ENCODE results near the gene FBXL20. TPM values are rescaled to one million over a fixed set of nuclear protein-coding genes. Genes with fewer than 3 reads are reported as not detected.

Gene FBXL20
- total and polyA plus RNA-seq, 10 of the 15 experiments (the other 5 are each of a cell fraction or from before 2014, with no cell fraction given), result 1.2 to 8.3 (median 4.4) TPM

DNA sequence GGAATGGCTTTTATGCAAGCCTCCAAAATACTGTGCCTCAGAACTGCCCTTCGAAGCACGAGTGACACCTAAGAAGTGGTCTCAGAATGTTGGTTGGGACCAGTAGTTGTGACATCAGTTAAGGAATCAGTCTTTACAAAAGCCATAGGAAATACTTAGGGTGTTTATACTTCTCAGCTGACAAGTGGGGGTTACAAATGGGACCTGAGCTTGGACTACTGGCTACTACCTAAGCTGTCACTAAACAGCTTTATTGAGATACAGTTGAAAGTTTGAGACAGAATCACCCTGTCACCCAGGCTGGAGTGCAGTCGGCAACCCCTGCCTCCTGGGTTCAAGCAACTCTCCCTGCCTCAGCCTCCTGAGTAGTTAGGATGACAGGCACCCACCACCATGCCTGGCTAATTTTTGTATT is 196.3 kb downstream of the FBXL20 start (continued):
- TF ChIP-seq, protein P1, sequence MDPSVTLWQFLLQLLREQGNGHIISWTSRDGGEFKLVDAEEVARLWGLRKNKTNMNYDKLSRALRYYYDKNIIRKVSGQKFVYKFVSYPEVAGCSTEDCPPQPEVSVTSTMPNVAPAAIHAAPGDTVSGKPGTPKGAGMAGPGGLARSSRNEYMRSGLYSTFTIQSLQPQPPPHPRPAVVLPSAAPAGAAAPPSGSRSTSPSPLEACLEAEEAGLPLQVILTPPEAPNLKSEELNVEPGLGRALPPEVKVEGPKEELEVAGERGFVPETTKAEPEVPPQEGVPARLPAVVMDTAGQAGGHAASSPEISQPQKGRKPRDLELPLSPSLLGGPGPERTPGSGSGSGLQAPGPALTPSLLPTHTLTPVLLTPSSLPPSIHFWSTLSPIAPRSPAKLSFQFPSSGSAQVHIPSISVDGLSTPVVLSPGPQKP (IDR thresholded peaks at IDR 0.05; ENCODE audit: low read depth, low read length), result no peak
- TF ChIP-seq MTA2 (IDR thresholded peaks at IDR 0.05; ENCODE audit: low read depth) (no peak), ZBED1 (IDR thresholded peaks at IDR 0.05; ENCODE audit: borderline replicate concordance) (peak; percentile 19; the same call in 1 of the 2 replicates), ESRRA (IDR thresholded peaks at IDR 0.05; ENCODE audit: low read length) (no peak), IRF4 (IDR thresholded peaks at IDR 0.05; ENCODE audit: low read depth, low read length) (no peak), NBN (IDR thresholded peaks at IDR 0.05) (no peak), BMI1 (IDR thresholded peaks at IDR 0.05; ENCODE audit: borderline replicate concordance) (no peak), SMAD5 (IDR thresholded peaks at IDR 0.05; ENCODE audit: low read depth) (peak; percentile 61; the same call in 1 of the 2 replicates)
- TF ChIP-seq, protein P2, sequence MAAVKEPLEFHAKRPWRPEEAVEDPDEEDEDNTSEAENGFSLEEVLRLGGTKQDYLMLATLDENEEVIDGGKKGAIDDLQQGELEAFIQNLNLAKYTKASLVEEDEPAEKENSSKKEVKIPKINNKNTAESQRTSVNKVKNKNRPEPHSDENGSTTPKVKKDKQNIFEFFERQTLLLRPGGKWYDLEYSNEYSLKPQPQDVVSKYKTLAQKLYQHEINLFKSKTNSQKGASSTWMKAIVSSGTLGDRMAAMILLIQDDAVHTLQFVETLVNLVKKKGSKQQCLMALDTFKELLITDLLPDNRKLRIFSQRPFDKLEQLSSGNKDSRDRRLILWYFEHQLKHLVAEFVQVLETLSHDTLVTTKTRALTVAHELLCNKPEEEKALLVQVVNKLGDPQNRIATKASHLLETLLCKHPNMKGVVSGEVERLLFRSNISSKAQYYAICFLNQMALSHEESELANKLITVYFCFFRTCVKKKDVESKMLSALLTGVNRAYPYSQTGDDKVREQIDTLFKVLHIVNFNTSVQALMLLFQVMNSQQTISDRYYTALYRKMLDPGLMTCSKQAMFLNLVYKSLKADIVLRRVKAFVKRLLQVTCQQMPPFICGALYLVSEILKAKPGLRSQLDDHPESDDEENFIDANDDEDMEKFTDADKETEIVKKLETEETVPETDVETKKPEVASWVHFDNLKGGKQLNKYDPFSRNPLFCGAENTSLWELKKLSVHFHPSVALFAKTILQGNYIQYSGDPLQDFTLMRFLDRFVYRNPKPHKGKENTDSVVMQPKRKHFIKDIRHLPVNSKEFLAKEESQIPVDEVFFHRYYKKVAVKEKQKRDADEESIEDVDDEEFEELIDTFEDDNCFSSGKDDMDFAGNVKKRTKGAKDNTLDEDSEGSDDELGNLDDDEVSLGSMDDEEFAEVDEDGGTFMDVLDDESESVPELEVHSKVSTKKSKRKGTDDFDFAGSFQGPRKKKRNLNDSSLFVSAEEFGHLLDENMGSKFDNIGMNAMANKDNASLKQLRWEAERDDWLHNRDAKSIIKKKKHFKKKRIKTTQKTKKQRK (IDR thresholded peaks at IDR 0.05; ENCODE audit: low read depth, low read length), result no peak

DNA sequence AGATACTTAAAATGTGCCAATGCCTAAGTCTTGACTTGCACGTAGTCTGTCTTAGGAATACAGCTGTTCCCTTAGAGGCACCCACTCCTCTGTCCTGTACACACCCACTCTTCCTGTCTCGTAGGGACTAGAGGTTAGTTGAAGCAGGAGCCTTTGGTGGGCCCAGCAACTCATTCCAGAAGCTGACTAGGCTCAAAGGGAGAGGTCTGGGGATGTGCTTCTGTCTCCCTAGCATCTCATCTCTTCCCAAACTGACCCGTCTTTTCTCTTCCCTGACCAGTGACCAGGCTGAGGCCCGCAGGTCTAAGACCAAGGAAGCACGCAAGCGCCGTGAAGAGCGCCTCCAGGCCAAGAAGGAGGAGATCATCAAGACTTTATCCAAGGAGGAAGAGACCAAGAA is 197.2 kb downstream of the FBXL20 start:
- POLR2A ChIA-PET, result no interaction called here
- H2AFZ ChIP-seq (ENCODE audit: control insufficient read depth, low read depth, low read length), result no peak overlapping the region

More for the DNA sequence above, 197.2 kb downstream of the FBXL20 start:
- ATAC-seq, result no peak
- no TSS peak for BruUV-seq (replicated peaks)
- H3K27me3 ChIP-seq (replicated peaks in 1 of 2; ENCODE audit: control insufficient read depth in 2 of 2, insufficient read depth in 2 of 2, low read length in 1 of 2), result no peaks in the 10 kb centered on the region
- H3K4me2 ChIP-seq (ENCODE audit: control insufficient read depth, insufficient read depth), result no peak overlapping the region
- H3K27ac ChIP-seq (ENCODE audit: control insufficient read depth, insufficient read depth), result no peak overlapping the region
- FAIRE-seq, result no peak
- ChIA-PET SMC1A (ENCODE audit: uncharacterized antibody, unreplicated experiment) (interaction anchor here (1.4 kb wide), 1 partner anchor 40 kb away, joined by 5 read pairs; no protein-coding TSS in a partner anchor), RAD21 (ENCODE audit: unreplicated experiment) (interaction anchor here (0.7 to 6.1 kb wide), 3 partner anchors 28 to 40 kb away, joined by 3 to 90 read pairs (median 4); no protein-coding TSS in a partner anchor), CTCF (interaction anchor here (0.9 to 10.9 kb wide), 3 partner anchors 36 to 221 kb away, joined by 3 to 658 read pairs (median 4); no protein-coding TSS in a partner anchor)
- H4K20me1 ChIP-seq (ENCODE audit: control insufficient read depth, insufficient read depth), result peaks cover 5% of the 10 kb centered on the region; the same call in 1 of the 2 replicates
- in situ Hi-C loops (cut with MboI), result no loop called here
- H3K79me2 ChIP-seq (ENCODE audit: control insufficient read depth, insufficient read depth, low read length), result peaks cover 30% of the 10 kb centered on the region
- DNase-seq (ENCODE audit: low read depth, low spot score), result no peak
- peaks cover 15 to 28% of the 10 kb centered on the region in 2 experiments for H3K36me3 ChIP-seq (ENCODE audit: control insufficient read depth in 2 of 2, insufficient read depth in 2 of 2, low read length in 1 of 2)
- H3K4me1 ChIP-seq (ENCODE audit: control insufficient read depth, insufficient read depth, low read length), result peaks cover 31% of the 10 kb centered on the region
- TF ChIP-seq MTA3 (IDR thresholded peaks at IDR 0.05; ENCODE audit: borderline replicate concordance, low read length) (no peak), POLR2AphosphoS5 (IDR thresholded peaks at IDR 0.05; ENCODE audit: low read length) (peak; percentile 46; the same call in 1 of the 2 replicates), ZNF384 (IDR thresholded peaks at IDR 0.05; ENCODE audit: borderline replicate concordance, low read depth, low read length) (no peak)
- 72% methylated on average over 8 of the region's 8 CpGs for WGBS (ENCODE audit: insufficient coverage, insufficient replicate concordance, low lambda C conversion rate, missing lambda C conversion rate)
- no peak overlapping the region for H3K4me3 ChIP-seq
- no peak overlapping the region for H3K9ac ChIP-seq (ENCODE audit: control insufficient read depth, insufficient read depth, low read length)
- intact Hi-C loops (cut with micrococcal nuclease; ENCODE audit: unreplicated experiment), result no loop called here
- no peaks in the 10 kb centered on the region for H3K9me3 ChIP-seq (replicated peaks; ENCODE audit: control insufficient read depth, insufficient read depth, low read length)

All from GM12878 (cell line).